Neuronal stem cell (in vitro differentiated cells): ENCODE measurements around the gene WDR59.
A peak's percentile ranks its signal among the peaks of the same experiment; 100 is the strongest.

ENCODE experiments used
- DNase-seq: peaks from one replicate; pipeline ENCODE4 v3.0.0-alpha.2; 2013; ENCODE audit warnings: low spot score
- H2AFZ ChIP-seq: one replicate; pipeline ENCODE4 v1.6.1; 2013; ENCODE audit warnings: mild to moderate bottlenecking, low read length, inconsistent platforms
- H2AK5ac ChIP-seq: 2 replicates; pipeline ENCODE4 v1.6.1; 2013; ENCODE audit warnings: low read depth, mild to moderate bottlenecking, inconsistent platforms, low read length, moderate library complexity, mixed read lengths
- H2BK120ac ChIP-seq: 2 replicates; pipeline ENCODE4 v1.6.1; 2013; ENCODE audit warnings: low read depth, mild to moderate bottlenecking, inconsistent platforms, low read length, moderate library complexity, mixed read lengths
- H2BK12ac ChIP-seq: one replicate; pipeline ENCODE4 v1.6.1; 2013; ENCODE audit warnings: low read length, inconsistent platforms
- H2BK15ac ChIP-seq: 2 replicates; pipeline ENCODE4 v1.6.1; 2013; ENCODE audit warnings: mild to moderate bottlenecking, low read length, inconsistent platforms, mixed read lengths
- H2BK5ac ChIP-seq: one replicate; pipeline ENCODE4 v1.6.1; 2013; ENCODE audit warnings: inconsistent platforms, mild to moderate bottlenecking, low read length, moderate library complexity
- H3K14ac ChIP-seq: one replicate; pipeline ENCODE4 v1.6.1; 2013; ENCODE audit warnings: low read length, inconsistent platforms
- H3K18ac ChIP-seq: 2 replicates; pipeline ENCODE4 v1.6.1; 2013; ENCODE audit warnings: low read length, inconsistent platforms
- H3K23ac ChIP-seq: 2 replicates; pipeline ENCODE4 v1.6.1; 2013; ENCODE audit warnings: low read depth, mild to moderate bottlenecking, mixed read lengths, low read length, inconsistent platforms; ENCODE audit not compliant: poor library complexity
- H3K27ac ChIP-seq: replicated peaks from 3 replicates; pipeline ENCODE4 v1.5.1; 2013; ENCODE audit warnings: low read length, inconsistent platforms
- H3K27me3 ChIP-seq, 3 experiments: 2 replicates each; pipeline ENCODE4 v1.6.1; 2013; ENCODE audit warnings: low read length in 3 of 3, mild to moderate bottlenecking in 2 of 3, inconsistent platforms in 1 of 3, low read depth in 1 of 3, mixed read lengths in 1 of 3, moderate library complexity in 1 of 3; ENCODE audit not compliant: control insufficient read depth in 3 of 3, insufficient read depth in 3 of 3
- H3K36me3 ChIP-seq, 2 donors: replicated peaks in 1 of 2; 2 replicates each; pipeline ENCODE4 v1.6.1; 2013; ENCODE audit warnings: low read length in 2 of 2; ENCODE audit not compliant: control insufficient read depth in 2 of 2, insufficient read depth in 2 of 2
- H3K4ac ChIP-seq: 2 replicates; pipeline ENCODE4 v1.6.1; 2013; ENCODE audit warnings: inconsistent platforms, mild to moderate bottlenecking, low read length, moderate library complexity
- H3K4me1 ChIP-seq, 2 donors: 1 replicate in 1 of 2; 2 replicates in 1 of 2; pipeline ENCODE4 v1.6.1; 2013; ENCODE audit warnings: low read length in 2 of 2, low read depth in 1 of 2; ENCODE audit not compliant: control insufficient read depth in 2 of 2, insufficient read depth in 1 of 2
- H3K4me2 ChIP-seq: one replicate; pipeline ENCODE4 v1.6.1; 2013; ENCODE audit warnings: mild to moderate bottlenecking, low read length, inconsistent platforms; ENCODE audit not compliant: insufficient read depth, poor library complexity, severe bottlenecking
- H3K4me3 ChIP-seq, 2 donors: 2 replicates each; pipeline ENCODE4 v1.5.1; 2013; ENCODE audit warnings: low read length in 2 of 2, mild to moderate bottlenecking in 2 of 2, inconsistent platforms in 1 of 2, moderate library complexity in 1 of 2
- H3K79me1 ChIP-seq: one replicate; pipeline ENCODE4 v1.6.1; 2013; ENCODE audit warnings: low read depth, mild to moderate bottlenecking, inconsistent platforms, low read length, moderate library complexity
- H3K9ac ChIP-seq: one replicate; pipeline ENCODE4 v1.6.1; 2013; ENCODE audit warnings: mild to moderate bottlenecking, low read depth, low read length, inconsistent platforms; ENCODE audit not compliant: poor library complexity
- H3K9me3 ChIP-seq, 2 donors: replicated peaks in 1 of 2; 2 replicates each; pipeline versions ENCODE3 to v1.6.1; 2013; ENCODE audit warnings: low read length in 2 of 2, mild to moderate bottlenecking in 2 of 2, inconsistent platforms in 1 of 2, low read depth in 1 of 2, mixed read lengths in 1 of 2, moderate library complexity in 1 of 2; ENCODE audit not compliant: control insufficient read depth in 2 of 2, insufficient read depth in 1 of 2
- H4K8ac ChIP-seq: one replicate; pipeline ENCODE4 v1.6.1; 2013; ENCODE audit warnings: low read depth, mild to moderate bottlenecking, inconsistent platforms, low read length, moderate library complexity
- H4K91ac ChIP-seq: one replicate; pipeline ENCODE4 v1.6.1; 2013; ENCODE audit warnings: low read length, low read depth, mild to moderate bottlenecking, inconsistent platforms; ENCODE audit not compliant: poor library complexity
- WGBS, 2 donors: extraction: QIAGEN DNeasy Blood & Tissue Kit; methylation state at CpG; one replicate each; pipeline ENCODE4 v1.1.7; 2013; ENCODE audit warnings: missing lambda C conversion rate in 2 of 2, mixed read lengths in 1 of 2; ENCODE audit not compliant: insufficient read length in 2 of 2, insufficient replicate concordance in 1 of 2; ENCODE audit errors: extremely low coverage in 2 of 2; 5-methylcytosine and 5-hydroxymethylcytosine counted together

Gene WDR59

GRCh38 chr16:74936902-74937560 is 47.9 kb downstream of the WDR59 start:
- Histone ChIP-seq H4K8ac (no peak overlapping the region), H3K4ac (no peak overlapping the region), H2BK15ac (no peak overlapping the region), H3K14ac (no peak overlapping the region), H3K36me3 (peaks cover 16 to 83% of the 10 kb centered on the region in 2 donors), H2BK120ac (no peak overlapping the region), H3K9ac (no peak overlapping the region), H2BK12ac (no peak overlapping the region), H2AFZ (no peak overlapping the region), H3K9me3 (no peaks in the 10 kb centered on the region), H4K91ac (no peak overlapping the region), H3K4me2 (no peak overlapping the region), H3K27me3 (no peaks in the 10 kb centered on the region), H2AK5ac (no peak overlapping the region), H3K18ac (no peak overlapping the region), H3K27ac (no peak overlapping the region), H2BK5ac (no peak overlapping the region), H3K4me1 (no peaks in the 10 kb centered on the region), H3K23ac (no peak overlapping the region), H3K79me1 (no peaks in the 10 kb centered on the region), H3K4me3 (no peak overlapping the region)
- no peak for DNase-seq
- no CpG with 5 or more reads among the region's 7 CpGs for WGBS, 2 donors

- H3K9me3 ChIP-seq: no peaks in the 10 kb centered on the region
- peak overlapping the region in 1 of 2 donors; percentile 51 for H3K4me3 ChIP-seq
- no peaks in the 10 kb centered on the region for H3K27me3 ChIP-seq
- no CpG with 5 or more reads among the region's 3 CpGs for WGBS, 2 donors
- no peak overlapping the region for H3K27ac ChIP-seq
- H3K4me2 ChIP-seq: no peak overlapping the region
- no peak overlapping the region for H2BK12ac ChIP-seq
- H2BK15ac ChIP-seq: no peak overlapping the region
- no peaks in the 10 kb centered on the region for H3K79me1 ChIP-seq
- no peak overlapping the region for H4K91ac ChIP-seq
- no peak overlapping the region for H3K18ac ChIP-seq
- H3K36me3 ChIP-seq: peaks cover 4 to 75% of the 10 kb centered on the region in 2 donors
- H3K14ac ChIP-seq: no peak overlapping the region
- no peak overlapping the region for H2AK5ac ChIP-seq
- H4K8ac ChIP-seq: no peak overlapping the region
- no peak overlapping the region for H3K23ac ChIP-seq
- no peaks in the 10 kb centered on the region for H3K4me1 ChIP-seq
- H2BK120ac ChIP-seq: no peak overlapping the region
- no peak overlapping the region for H3K9ac ChIP-seq
- no peak for DNase-seq
- no peak overlapping the region for H2BK5ac ChIP-seq
- H3K4ac ChIP-seq: no peak overlapping the region
- H2AFZ ChIP-seq: no peak overlapping the region
Observed at GRCh38 chr16:74931445-74931844, 53.5 kb downstream of the WDR59 start.

GRCh38 chr16:74929636-74930035 is 55.3 kb downstream of the WDR59 start:
- no CpG with 5 or more reads among the region's 2 CpGs for WGBS, 2 donors
- H3K36me3 ChIP-seq: peaks cover 4 to 67% of the 10 kb centered on the region in 2 donors
- H4K91ac ChIP-seq: no peak overlapping the region

GRCh38 chr16:74926805-74927204 is 58.1 kb downstream of the WDR59 start:
- Histone ChIP-seq H2AK5ac (no peak overlapping the region), H2BK120ac (no peak overlapping the region), H3K27me3 (no peaks in the 10 kb centered on the region), H3K79me1 (no peaks in the 10 kb centered on the region), H4K8ac (no peak overlapping the region), H2AFZ (no peak overlapping the region), H3K4ac (no peak overlapping the region), H3K27ac (no peak overlapping the region), H2BK12ac (no peak overlapping the region), H4K91ac (no peak overlapping the region), H3K4me1 (no peaks in the 10 kb centered on the region), H3K36me3 (peaks cover 7 to 70% of the 10 kb centered on the region in 2 donors), H3K4me3 (no peak overlapping the region), H3K23ac (no peak overlapping the region), H2BK15ac (no peak overlapping the region), H2BK5ac (no peak overlapping the region), H3K14ac (no peak overlapping the region), H3K9me3 (no peaks in the 10 kb centered on the region), H3K4me2 (no peak overlapping the region), H3K18ac (no peak overlapping the region), H3K9ac (no peak overlapping the region)
- no peak for DNase-seq
- no CpG with 5 or more reads among the region's 3 CpGs for WGBS, 2 donors

More at GRCh38 chr16:74929636-74930035, 55.3 kb downstream of the WDR59 start:
- no peak overlapping the region for H2AFZ ChIP-seq
- no peak overlapping the region for H3K9ac ChIP-seq
- no peaks in the 10 kb centered on the region for H3K79me1 ChIP-seq
- H3K14ac ChIP-seq: no peak overlapping the region
- H3K27me3 ChIP-seq: no peaks in the 10 kb centered on the region
- H3K4me1 ChIP-seq: no peaks in the 10 kb centered on the region
- H3K23ac ChIP-seq: no peak overlapping the region
- H3K4me3 ChIP-seq: no peak overlapping the region
- no peak overlapping the region for H2BK120ac ChIP-seq
- H3K4me2 ChIP-seq: no peak overlapping the region
- H3K4ac ChIP-seq: no peak overlapping the region
- no peak overlapping the region for H2BK15ac ChIP-seq
- no peaks in the 10 kb centered on the region for H3K9me3 ChIP-seq
- H3K18ac ChIP-seq: no peak overlapping the region
- H4K8ac ChIP-seq: no peak overlapping the region
- H2BK5ac ChIP-seq: no peak overlapping the region
- H2BK12ac ChIP-seq: no peak overlapping the region
- no peak for DNase-seq
- H2AK5ac ChIP-seq: no peak overlapping the region
- H3K27ac ChIP-seq: no peak overlapping the region
